ENCODE data around the gene EIF4H.

- no peak for TF ChIP-seq CTCF (IDR thresholded peaks at IDR 0.05; ENCODE audit: control extremely low read depth in 1 of 3, insufficient read depth in 1 of 3, low read depth in 1 of 3, low read length in 3 of 3)
- TF ChIP-seq HDAC6 (IDR thresholded peaks at IDR 0.05; ENCODE audit: low read depth, low read length): no peak
- no peak for TF ChIP-seq POU5F1 (IDR thresholded peaks at IDR 0.05; ENCODE audit: low read depth, low read length)
- no peak for TF ChIP-seq USF2 (IDR thresholded peaks at IDR 0.05; ENCODE audit: low read length)
These were observed 10.9 kb downstream of the EIF4H start for GRCh38 chr7:74185016-74185415.

All from H1 (cell line).